ENCODE data around the gene RHEBL1. TPM values are rescaled to one million over a fixed set of nuclear protein-coding genes. Genes with fewer than 3 reads are reported as not detected.

The RHEBL1 gene
- total RNA-seq, 2 donors from 2014 or later = 1.1 to 2.3 TPM

- H3K9me3 ChIP-seq = no peaks in the 10 kb centered on the region
- 38% methylated on average over 7 of the region's 7 CpGs for WGBS
- H3K4me3 ChIP-seq = no peak overlapping the region
Observed at GRCh38 chr12:49055978-49056754, 13.6 kb downstream of the RHEBL1 start.

DNA sequence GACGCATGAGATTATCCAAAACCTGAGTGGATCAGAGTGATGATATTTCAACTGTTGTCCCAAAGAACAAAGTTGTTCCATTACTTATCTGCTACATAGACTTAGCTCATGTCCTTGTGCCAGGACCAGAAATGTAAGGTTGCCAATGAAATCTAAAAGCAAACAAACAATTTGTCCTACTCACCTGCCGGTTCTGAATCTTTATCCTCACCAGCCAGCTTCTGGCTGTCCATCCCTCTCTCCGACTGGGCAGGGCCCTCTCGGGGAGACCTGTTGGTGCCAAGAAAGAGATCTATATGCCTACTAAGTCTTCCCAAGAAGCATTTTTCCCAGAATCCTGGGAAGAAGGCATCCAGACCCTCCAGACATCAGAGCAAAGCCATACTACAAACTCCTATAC, 14.7 kb downstream of the RHEBL1 start:
- H3K4me1 ChIP-seq (replicated peaks) = peaks cover 29% of the 10 kb centered on the region
- H3K27ac ChIP-seq = peak overlapping the region in 1 of 2 donors; percentile 51
- H3K27me3 ChIP-seq (replicated peaks; ENCODE audit: insufficient read depth) = no peaks in the 10 kb centered on the region
- TF ChIP-seq POLR2AphosphoS5 (IDR thresholded peaks at IDR 0.05) = peak; percentile 63
- TF ChIP-seq CTCF (IDR thresholded peaks at IDR 0.05) = no peak
- no peak overlapping the region for H3K4me3 ChIP-seq
- DNase-seq (ENCODE audit: low spot score) = no peak
- intact Hi-C loops (cut with DNase I) = no loop called here
- H3K9me3 ChIP-seq = no peaks in the 10 kb centered on the region
- 47% methylated on average over 4 of the region's 4 CpGs for WGBS
- H3K36me3 ChIP-seq = peaks cover 28 to 38% of the 10 kb centered on the region in 2 donors

More at GRCh38 chr12:49055978-49056754, 13.6 kb downstream of the RHEBL1 start:
- peak; percentile 47 for DNase-seq (ENCODE audit: low spot score)
- intact Hi-C loops (cut with DNase I) = no loop called here
- Histone ChIP-seq H3K36me3 (peaks cover 19 to 30% of the 10 kb centered on the region in 2 donors), H3K27me3 (replicated peaks; ENCODE audit: insufficient read depth) (no peaks in the 10 kb centered on the region), H3K4me1 (replicated peaks) (peaks cover 29% of the 10 kb centered on the region), H3K27ac (peak overlapping the region in 1 of 2 donors; percentile 51)
- TF ChIP-seq CTCF (IDR thresholded peaks at IDR 0.05) (no peak), POLR2AphosphoS5 (IDR thresholded peaks at IDR 0.05) (peak; percentile 70)

DNA sequence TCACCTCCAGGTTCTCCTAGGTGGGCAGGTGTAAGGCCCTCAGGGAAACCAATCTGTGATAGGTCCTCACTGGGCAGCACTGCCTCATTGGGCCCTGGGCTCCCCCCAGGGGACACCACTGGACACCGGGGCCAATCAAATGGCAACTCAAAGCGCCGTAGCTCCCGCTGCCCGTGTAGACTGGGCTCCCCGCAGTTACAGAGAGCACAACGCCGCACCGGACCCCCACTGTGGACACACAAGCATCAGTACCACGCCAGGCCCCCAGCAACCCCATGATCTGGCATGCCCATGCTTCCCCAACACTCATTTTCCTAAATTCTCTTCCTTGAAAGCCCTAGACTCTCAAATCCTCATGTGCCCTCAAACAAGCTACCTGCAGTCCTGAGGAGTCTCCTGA, 15.3 kb downstream of the RHEBL1 start:
- WGBS = 94% methylated on average over 10 of the region's 10 CpGs
- H3K4me1 ChIP-seq (replicated peaks) = peaks cover 29% of the 10 kb centered on the region
- TF ChIP-seq POLR2AphosphoS5 (IDR thresholded peaks at IDR 0.05) (no peak), CTCF (IDR thresholded peaks at IDR 0.05) (no peak), POLR2A (IDR thresholded peaks at IDR 0.05) (no peak)
- no peak overlapping the region for H3K4me3 ChIP-seq
- H3K27me3 ChIP-seq (replicated peaks; ENCODE audit: insufficient read depth) = no peaks in the 10 kb centered on the region
- H3K27ac ChIP-seq = peak overlapping the region in 1 of 2 donors; percentile 51
- intact Hi-C loops (cut with DNase I) = no loop called here
- no peak for DNase-seq (ENCODE audit: low spot score)
- peaks cover 34 to 38% of the 10 kb centered on the region in 2 donors for H3K36me3 ChIP-seq
- H3K9me3 ChIP-seq = no peaks in the 10 kb centered on the region

GRCh38 chr12:49054096-49054495, 15.7 kb downstream of the RHEBL1 start:
- WGBS = 95% methylated on average over 5 of the region's 5 CpGs
- Histone ChIP-seq H3K27me3 (replicated peaks; ENCODE audit: insufficient read depth) (no peaks in the 10 kb centered on the region), H3K4me1 (replicated peaks) (peaks cover 29% of the 10 kb centered on the region), H3K36me3 (peaks cover 36 to 39% of the 10 kb centered on the region in 2 donors), H3K4me3 (no peak overlapping the region), H3K27ac (peak overlapping the region in 1 of 2 donors; percentile 51), H3K9me3 (no peaks in the 10 kb centered on the region)
- intact Hi-C loops (cut with DNase I) = no loop called here
- TF ChIP-seq POLR2AphosphoS5 (IDR thresholded peaks at IDR 0.05) (no peak), POLR2A (IDR thresholded peaks at IDR 0.05) (no peak), CTCF (IDR thresholded peaks at IDR 0.05) (no peak)
- DNase-seq (ENCODE audit: low spot score) = no peak

Data from prostate gland (tissue), 2 donors.